ENCODE measurements around the gene CD28.

The CD28 gene

DNA sequence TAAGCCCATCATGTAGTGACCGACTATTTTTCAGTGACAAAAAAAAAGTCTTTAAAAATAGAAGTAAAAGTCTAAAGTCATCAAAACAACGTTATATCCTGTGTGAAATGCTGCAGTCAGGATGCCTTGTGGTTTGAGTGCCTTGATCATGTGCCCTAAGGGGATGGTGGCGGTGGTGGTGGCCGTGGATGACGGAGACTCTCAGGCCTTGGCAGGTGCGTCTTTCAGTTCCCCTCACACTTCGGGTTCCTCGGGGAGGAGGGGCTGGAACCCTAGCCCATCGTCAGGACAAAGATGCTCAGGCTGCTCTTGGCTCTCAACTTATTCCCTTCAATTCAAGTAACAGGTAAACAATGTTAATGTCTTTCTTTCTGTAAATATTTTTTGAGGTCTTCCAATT, at the start of gene CD28:
TSS of gene CD28 (plus strand) at position 237 of the 400 bp plus-strand sequence. CDS start at position 295, 58 bp downstream.
- DNase-seq, result peak; percentile 85

DNA sequence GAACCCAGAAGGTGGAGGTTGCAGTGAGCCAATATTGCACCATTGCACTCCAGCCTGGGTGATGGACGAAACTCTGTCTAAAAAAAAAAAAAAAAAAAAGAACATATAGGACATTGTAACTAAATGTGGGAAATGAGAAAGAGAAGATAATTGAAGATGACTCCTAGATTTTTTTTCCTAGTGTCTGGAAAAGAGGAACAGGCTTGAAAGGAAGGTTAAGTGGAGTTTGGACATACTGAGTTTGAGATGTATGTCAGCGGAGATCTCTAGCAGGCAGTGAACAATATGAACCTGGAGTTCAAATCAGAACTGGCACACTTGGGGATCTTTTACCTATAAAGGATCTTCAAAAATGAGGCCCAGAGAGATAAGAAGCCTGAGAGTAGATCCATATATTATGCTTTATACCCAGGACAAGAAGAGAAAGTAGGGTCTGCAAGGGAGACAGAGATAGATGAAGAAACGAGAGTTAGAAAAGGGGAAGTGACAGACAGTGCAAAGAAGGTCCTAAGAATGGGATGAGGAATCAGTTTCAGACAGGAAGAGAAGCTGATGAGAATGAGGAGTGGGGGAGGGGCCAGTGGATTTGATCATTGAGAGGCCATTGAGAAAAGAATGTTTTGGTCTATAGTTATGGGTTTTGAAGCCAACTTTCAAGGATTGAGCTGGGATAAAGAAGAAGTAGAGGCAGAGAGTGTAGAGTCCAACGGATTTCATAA, 46.9 kb upstream of the CD28 start:
- no peak for DNase-seq

DNA sequence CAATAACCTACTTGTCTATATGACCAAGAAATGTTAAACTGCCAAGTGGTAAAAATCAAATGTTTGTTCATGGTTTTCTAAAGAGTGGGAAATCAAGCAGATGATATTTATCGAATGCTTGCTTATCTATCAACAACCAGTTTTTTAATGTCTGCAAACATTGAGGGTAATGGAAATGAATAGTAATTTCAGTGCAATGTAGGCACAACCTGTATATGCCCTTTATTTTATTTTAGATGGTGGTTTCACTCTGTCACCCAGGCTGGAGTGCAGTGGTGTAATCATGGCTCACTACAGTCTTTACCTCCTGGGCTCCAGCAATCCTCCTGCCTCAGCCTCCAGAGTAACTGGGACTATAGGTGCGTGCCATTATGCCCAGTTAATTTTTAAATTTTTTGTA, 46.0 kb upstream of the CD28 start:
- no peak for DNase-seq

DNA sequence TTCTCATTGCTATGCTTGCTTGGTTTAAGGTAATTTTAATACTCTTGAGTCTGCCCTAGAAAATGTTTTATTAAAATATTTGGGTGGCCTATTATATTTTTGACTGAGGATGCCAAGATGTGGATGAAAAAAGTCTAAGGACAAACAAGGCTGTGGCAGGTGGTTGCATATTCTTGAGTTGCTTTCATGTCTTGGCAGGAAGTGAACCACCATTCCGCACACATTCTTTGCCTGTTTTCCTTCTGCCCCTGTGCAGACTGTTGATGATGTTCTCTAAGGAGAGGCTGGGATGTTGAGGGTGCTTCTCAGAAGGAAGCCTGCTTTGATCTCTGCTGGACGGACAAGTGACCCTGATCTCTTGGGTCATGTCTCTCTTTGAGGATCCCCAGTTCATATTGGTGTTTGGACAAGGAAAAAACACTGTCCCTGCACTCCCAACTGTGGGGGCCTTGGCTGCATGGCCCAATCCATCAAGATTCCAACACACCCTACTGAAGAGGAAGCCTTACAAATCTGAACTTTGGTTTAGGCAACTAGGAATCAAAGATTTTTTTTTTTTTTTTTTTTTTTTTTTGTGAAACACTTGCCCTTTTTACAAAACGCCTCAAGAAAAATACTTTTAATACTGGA, 45.0 kb upstream of the CD28 start:
- DNase-seq, result no peak

DNA sequence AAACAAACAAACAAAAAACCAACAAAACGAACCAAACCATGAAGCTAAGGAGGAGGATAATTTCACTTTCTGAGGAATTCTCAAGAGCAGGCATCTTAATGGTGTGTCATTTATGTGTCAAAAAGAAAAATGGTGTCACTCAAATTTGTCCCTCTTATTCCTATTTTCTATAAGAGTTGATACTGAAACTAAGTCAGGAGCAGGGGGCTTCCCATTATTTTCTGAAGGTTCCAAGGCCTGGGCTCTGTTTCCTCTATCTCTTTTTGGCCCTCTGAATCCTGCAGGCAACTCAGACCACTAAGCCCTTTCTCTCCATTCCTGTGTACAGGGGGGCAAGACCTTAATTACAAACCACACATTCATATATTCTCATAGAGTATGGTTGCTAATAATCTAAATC, 44.0 kb upstream of the CD28 start:
- DNase-seq, result no peak

DNA sequence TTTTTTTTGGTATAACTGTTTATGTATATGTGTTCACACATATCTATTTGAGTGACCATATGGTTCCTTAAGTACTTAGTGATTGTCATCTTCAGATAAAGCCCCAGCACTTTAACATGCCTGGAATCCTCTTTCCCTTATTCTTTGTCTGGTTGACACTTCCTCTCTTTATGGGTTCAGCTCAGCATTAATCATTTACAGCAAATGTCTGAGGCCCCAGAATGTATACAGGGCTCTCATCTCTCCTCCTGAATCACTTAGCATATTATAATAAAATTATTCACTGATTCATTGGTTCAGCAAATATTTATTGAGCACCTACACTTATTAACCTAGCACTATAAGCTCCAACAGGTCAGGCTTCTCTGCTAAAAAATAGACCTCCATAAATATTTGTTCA, 43.5 kb upstream of the CD28 start:
- DNase-seq, result no peak

DNA sequence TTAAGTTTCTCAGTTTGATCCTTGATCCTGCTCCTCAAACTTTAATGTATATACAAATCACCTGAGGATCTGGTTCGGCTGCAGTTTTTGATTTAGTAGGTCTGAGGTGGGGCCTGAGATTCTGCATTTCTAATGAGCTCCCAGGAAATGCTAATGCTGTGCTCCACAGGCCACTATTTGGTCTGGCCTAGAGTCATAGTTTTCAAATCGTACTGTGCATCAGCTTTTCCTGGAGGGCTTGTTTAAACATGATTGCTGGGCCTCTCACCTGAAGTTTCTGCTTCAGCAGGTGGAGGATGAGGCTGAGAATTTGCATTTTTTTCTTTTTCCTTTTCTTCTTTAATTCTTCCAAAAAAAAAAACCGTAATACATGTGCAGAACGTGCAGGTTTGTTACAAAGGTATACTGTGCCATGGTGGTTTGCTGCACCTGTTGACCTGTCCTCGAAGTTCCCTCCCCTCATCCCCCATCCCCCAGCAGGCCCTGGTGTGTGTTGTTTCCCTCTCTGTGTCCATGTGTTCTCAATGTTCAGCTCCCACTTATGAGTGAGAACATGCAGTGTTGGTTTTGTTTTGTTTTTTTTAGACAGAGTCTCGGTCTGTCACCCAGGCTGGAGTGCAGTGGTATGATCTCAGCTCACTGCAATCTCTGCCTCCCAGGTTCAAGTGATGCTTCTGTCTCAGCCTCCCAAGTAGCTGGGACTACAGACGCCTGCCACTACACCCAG, 42.2 kb upstream of the CD28 start:
- no peak for DNase-seq

DNA sequence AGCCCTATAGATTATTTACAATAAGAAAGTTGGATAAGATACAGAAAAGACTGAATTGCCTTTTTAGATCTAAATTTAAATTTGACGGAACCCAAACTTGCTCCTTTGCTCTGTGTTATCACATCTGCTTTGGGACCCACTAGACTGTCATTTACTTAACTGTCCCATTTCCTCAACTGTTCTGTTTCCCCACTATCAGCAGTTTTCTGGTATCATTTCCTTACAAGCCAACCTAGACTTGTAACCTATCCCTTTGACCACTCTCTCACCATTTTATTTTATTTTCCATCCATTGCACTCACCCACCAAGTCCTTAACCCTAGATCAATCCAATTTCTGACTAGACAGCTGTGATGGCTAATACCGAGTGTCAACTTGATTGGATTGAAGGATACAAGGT, 38.6 kb upstream of the CD28 start:
- no peak for DNase-seq

DNA sequence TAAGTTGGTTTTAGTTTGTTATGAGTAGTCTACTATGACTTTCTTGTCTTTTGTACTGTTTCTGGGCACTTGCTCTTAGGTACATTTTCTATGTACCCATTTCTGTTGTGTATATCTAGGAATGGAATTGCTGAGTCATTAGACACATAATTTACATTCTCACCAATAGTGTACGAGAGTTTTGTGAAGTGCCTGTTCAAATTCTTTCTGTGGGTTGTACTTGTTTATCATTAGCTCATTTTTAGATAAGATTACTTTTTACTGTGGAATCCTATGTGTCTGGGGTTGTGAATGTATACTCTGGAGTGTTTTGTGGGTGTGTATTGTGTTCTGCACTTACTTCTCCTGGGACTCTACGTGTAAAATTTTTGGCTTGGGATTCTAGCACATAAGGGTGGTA, 36.6 kb upstream of the CD28 start:
- no peak for DNase-seq

DNA sequence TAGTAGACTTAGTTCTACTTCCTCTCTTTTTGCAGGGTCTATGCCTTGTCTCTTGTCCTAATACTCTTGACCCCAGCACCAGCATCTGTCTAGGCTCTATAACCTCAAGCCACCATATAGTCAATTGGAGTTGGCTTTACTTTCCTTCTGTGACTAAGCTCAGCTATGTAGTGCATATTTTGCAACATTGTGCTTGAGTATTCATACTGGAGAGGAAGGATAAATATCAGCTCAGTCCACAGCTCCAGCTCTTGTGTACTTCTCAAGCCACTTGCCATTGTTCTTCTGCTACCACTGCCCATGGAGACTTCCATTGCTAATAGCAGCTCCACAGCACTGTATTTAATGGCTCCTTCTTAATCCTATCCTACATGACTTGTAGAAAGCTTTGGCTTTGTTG, 35.5 kb upstream of the CD28 start:
- DNase-seq, result no peak

DNA sequence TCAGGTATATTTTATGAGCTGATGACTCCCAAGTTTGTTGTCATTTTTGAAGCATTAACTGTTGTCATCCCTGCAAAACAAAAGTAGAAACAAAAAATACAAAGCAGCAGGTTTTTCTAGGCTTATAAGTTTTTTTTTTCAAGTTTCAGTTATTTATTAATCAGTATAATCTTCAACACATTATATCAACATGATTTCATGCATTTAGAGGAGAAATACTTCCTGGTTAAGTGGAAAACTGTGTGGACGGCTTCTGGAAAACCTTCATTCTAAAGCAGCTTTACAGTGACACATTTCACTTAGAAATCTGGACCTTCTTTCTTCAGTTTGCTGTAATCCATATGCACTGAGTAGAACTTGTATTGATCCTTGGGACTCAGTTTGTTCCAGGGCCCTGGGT, 34.6 kb upstream of the CD28 start:
- DNase-seq, result no peak

DNA sequence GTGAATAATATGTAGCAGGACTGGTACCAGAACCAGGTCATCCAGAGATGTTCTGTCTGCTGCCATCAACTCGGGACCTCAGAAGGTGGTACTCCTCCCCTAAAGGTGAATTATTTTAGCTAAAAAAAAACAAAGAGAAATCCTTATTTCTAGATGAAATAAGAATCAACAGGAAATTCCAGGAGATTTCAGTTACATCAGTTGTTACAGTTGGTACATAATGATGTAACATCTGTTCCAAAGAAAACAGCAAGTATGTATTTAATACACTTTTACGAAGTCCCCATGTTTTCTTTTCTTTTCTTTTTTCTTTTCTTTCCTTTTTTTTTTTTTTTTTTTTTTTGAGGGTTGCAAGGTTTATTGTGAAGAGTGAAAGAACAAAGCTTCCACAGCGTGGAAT, 33.6 kb upstream of the CD28 start:
- DNase-seq, result no peak

DNA sequence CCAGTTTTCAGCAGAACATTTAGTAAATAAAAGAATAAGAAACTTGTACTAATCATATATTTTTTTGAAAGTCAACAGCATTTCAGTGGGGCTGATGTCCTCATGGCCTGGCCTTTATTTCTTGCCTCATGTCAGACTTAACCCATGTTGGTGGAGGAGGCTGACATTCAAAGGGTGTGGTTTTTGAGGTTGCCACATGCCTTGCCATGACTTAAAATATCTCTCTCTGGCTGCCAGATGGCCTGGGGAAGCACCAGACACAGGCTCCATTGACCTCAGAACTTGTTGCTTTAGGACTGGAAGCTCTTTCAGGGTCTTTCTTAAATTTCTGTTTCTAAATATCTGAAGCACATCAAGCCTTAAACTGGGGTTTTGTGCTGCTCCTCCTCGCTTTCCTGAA, 32.5 kb upstream of the CD28 start:
- DNase-seq, result no peak

DNA sequence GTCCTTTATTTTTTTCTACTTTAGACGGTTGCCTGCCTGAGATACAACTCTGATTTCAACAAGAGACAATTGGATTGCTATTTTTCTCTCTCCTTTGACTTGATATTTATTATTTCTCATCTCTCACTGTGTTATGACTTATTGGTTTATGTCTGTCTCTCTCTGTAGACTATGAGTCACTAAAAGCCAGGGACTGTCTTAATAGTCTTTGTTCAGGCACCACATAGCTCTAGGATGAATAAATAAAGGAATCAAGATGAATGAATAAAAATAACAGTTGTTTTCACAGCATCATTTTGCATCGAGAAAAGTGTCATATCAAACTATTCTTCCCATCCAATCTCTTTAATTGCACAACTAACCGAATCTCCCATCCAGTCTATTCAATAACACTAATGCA, 31.4 kb upstream of the CD28 start:
- DNase-seq, result no peak

DNA sequence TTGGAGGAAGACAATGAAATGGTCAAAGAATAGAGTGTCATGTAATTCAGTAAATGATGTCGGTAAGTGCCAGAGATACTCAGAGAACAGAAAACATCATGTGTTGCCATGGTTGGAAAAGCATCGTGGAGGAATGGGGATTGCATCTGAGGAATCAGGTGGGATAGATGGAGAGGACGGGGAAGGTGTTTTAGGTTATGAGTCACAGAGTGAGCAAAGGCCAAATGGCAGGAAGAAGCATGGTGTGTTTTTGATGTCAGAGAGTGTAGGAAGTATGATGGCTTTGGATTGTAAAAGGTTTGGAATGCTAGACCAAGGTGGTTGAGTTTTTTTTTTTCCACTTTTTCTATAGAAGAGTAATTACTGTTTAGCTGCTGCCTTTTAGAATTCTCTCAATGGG, 27.5 kb upstream of the CD28 start:
- DNase-seq, result no peak

DNA sequence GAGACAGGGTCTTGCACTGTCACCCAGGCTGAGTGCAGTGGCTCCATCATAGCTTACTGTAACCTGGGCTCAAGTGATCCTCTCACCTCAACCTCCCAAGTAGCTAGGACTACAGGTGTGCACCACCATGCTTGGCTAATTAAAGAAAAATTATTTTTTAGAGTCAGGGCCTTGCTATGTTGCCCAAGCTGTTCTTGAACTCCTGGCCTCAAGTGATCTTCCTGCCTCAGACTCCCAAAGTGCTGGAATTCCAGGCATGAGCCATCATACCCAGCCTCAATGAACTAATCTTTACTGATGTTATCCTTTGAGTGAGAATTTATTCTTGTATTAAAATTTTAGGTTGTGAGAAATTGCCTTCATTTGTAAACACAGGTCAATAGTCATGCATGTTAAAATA, 27.0 kb upstream of the CD28 start:
- no peak for DNase-seq

DNA sequence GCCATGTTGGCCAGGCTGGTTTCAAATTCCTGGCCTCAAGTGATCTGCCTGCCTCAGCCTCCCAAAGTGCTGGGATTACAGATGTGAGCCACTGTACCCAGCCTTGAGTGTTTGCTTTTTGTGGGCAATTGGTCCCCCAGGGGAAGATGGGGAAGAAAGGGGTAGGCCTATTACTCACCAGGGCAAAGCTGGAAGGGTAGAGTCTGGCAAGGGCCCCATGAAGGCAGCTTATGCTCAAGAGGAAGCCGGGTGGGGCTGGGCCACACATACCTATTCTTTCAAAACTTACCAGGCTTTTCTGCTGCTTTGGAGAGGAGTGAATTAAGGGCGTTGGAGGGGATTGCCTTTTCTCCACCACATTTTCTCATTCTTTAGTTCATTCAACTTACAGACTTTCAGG, 24.5 kb upstream of the CD28 start:
- DNase-seq, result no peak

DNA sequence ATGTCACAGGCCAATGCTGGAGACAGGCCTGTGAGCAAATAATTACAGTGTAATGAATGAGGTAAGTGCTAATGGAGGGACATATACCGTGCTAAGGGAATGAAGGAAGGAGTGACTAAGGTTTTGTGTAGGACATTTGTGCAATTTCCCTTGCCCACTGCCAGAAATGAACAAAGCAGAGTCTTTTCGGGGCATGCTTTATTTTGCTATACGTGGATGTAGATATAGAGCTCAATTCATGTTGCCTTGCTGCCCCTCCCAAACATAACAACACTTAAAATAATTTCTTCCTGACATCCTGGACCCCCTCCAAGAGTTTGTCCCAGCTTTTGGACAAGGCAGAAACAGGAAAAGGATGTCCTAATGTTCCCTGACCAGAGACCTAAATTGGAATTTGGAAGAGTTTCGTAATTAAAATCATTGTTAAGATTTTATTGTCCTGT, 23.7 kb upstream of the CD28 start:
- no peak for DNase-seq

DNA sequence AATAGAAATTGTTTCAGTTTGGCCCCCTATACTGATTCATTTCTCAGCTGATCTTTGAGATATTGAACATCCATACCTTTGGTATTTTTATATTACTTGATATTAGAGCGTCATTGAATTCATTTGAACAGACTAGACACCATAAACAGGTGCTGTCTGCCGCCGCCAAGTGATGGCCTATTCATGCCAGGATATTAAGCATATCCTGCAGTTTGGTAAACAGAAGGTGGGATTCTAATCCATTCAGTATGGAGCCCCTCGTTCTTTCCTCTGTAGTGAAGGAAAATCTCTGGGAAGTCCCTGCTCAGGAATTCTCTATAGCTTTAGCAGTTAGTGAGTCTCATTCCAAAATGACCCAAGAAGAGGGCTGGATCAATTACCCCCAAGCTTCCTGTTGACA, 23.0 kb upstream of the CD28 start:
- DNase-seq, result no peak

DNA sequence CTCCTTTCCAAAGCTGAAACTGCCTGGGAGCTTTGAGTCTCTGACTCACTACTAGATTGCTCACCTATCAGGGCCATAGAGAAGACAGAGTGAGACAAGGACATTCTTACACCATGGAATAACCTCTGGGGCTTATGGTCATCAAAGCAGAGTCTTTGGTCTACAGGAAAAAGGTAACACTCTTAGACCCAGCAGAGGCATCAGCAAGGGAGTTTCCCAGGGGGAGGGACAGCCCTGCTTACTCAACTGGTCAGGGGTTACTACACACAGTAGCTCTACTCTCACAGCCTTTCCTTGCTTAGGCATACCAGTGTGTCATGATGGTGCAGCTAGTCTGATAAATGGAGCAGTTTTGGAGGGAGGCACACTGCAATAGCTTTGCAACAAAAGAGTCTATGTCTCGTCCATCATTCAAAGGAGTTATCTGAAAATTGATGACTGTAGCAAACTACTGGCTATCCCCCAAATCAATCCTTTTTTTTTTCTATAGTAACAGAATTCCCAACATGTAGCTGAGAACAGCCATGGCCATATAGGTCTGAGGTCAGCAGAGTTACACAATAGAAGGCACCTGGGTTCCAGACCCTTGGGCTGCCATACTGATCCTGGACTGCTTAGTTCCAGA, 22.4 kb upstream of the CD28 start:
- no peak for DNase-seq

DNA sequence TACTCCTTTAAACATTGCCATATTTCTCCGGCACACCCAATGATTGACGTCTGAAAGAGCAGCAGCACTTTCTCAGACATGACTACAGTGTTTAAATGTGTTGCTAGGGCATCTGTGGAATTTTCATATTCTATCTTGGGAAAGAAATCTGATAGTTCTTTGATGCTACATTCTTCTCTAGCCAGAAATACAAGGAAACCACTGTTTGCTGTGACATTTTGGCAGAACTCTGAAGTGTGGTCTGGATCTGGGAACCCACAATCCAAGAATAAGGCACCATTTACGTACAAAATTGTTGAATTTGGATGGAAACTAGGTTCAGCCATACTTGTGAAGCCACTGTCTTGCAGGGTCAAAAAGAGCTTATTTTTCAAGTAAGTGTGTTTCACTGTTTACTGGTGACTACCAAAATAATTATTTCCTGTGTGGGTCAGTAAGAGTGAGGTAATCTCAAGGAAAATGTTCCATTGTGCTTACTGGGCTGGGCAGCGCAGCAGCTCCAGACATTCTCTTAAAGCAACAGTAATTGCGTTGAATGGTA, 21.3 kb upstream of the CD28 start:
- DNase-seq, result no peak

DNA sequence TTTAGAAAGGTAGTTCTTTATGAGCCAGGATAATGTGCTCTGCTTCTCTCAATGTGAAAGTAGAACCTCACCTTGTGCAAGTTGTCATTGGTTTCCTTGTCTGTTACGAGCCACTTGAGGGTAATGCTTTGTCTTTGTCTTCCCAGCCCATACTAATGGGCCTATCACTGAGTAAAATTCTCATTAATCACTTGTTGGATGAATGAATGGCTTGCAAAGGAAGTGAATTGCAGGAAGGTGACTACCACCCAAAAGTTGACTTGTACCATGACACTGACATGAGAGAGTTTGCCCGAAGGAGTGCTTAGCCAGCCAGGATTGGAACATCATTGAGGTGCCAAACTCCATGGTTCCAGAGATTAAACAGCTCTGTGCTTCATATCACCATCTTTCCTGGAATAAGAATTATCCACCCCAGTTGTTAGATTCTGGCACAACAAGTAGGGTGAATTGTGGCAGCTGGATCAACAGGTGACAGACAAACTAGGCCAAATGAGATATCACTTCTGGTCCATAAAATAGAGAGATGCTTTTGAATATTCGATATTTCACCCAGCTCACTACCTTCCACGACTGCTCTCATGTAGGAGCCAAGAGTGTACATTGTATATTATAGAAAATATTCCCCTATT, 20.5 kb upstream of the CD28 start:
- no peak for DNase-seq

DNA sequence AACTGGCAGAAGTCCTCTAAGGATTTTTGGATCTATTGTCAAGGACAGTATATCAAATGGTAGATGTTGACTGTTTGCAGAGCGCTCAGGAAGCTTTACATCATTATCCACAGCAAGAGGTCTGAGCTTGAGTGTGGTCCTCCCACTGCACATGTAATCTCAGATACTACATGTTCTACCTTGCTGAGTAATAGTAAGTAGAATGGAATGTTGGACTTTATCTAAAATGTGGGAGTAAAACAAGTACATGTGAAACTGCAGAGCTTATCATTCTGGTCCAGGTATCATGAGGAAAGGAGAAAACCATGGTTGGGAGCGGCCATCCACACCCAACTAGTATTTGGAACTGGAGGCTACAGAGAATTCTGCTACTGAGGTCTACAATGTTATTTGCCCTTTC, 19.3 kb upstream of the CD28 start:
- no peak for DNase-seq

All from activated naive CD4-positive, alpha-beta T cell treated with anti-CD3 and anti-CD28 coated beads, Interleukin-2, amount 50 U/mL, for 16 hours (primary cell).